Central memory CD8-positive, alpha-beta T cell (primary cell): Measurements from ENCODE around the gene ZNHIT1.
"Not testable (repeated sequence)": the region's sequence is repeated elsewhere in the genome, so short reads cannot be mapped to it uniquely, and the experiment has no call there.

Source experiments
- ATAC-seq: fragments of 150-1000 bp; cut with Tn5 transposase; replicated peaks from 2 replicates; pipeline ENCODE4 v1.10.0; 2022; ENCODE audit warnings: mild to moderate bottlenecking, moderate FRiP score, moderate number of reproducible peaks; ENCODE audit not compliant: poor library complexity, severe bottlenecking; ENCODE audit errors: extremely low read depth
- DNase-seq, 2 donors: peaks; one replicate each; pipeline ENCODE4 v3.0.0; 2021; ENCODE audit warnings: low spot score in 2 of 2
- H3K27ac Mint-ChIP-seq: one replicate; pipeline ENCODE4 v1.8.0; 2022; ENCODE audit warnings: low read depth, mild to moderate bottlenecking, moderate library complexity, mixed read lengths
- H3K27me3 Mint-ChIP-seq: one replicate; pipeline ENCODE4 v1.8.0; 2022; ENCODE audit warnings: mixed read lengths
- H3K36me3 Mint-ChIP-seq: one replicate; pipeline ENCODE4 v1.8.0; 2022; ENCODE audit warnings: mild to moderate bottlenecking, moderate library complexity, mixed read lengths; ENCODE audit not compliant: insufficient read depth
- H3K4me1 Mint-ChIP-seq: one replicate; pipeline ENCODE4 v1.8.0; 2022; ENCODE audit warnings: mixed read lengths
- H3K4me3 Mint-ChIP-seq: one replicate; pipeline ENCODE4 v1.8.0; 2022; ENCODE audit warnings: mild to moderate bottlenecking, moderate library complexity, mixed read lengths
- H3K9me3 Mint-ChIP-seq: one replicate; pipeline ENCODE4 v1.8.0; 2022; ENCODE audit warnings: mixed read lengths

Gene ZNHIT1

DNA sequence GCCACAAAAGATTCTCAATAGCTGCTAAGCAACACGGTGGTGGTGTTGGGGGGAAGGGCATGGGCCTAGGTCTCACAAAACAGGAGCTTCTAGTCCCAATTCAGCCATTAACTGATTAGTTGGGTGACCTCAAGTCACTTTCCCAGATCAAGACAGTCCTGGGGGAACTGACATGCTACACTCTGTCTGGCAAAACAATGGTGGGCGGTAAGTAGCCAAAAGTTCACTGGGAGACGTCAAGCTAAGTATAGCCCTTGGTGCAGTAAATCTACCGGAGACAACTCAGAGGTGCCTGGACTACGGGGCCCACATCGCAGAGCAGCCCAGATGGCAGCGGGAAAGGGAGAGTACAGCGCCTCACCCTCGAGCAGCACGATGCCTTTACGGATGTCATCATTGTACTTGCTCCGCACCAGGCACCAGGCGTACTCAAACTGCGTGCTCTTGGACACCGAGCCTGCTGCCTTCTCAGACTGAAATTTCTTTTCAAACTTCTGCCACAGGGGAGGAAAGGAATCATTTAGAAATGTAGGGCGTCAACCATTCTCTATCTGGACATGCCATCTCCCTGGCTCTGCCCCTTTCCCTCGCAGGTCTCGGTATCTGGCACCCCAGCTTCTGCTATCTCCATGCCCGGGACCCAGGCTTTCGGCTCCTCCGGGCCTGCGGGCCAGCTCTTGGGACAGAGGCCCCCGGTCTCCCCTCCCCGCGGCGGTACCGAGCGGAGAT, 25.8 kb downstream of the ZNHIT1 start:
- peaks cover 20% of the 10 kb centered on the region for H3K36me3 Mint-ChIP-seq
- ATAC-seq: no peak
- H3K4me3 Mint-ChIP-seq: peak overlapping the region; percentile 89
- peaks cover 26% of the 10 kb centered on the region for H3K4me1 Mint-ChIP-seq
- H3K9me3 Mint-ChIP-seq: no peaks in the 10 kb centered on the region
- no peaks in the 10 kb centered on the region for H3K27me3 Mint-ChIP-seq
- peak overlapping the region; percentile 90 for H3K27ac Mint-ChIP-seq
- no peak for DNase-seq

DNA sequence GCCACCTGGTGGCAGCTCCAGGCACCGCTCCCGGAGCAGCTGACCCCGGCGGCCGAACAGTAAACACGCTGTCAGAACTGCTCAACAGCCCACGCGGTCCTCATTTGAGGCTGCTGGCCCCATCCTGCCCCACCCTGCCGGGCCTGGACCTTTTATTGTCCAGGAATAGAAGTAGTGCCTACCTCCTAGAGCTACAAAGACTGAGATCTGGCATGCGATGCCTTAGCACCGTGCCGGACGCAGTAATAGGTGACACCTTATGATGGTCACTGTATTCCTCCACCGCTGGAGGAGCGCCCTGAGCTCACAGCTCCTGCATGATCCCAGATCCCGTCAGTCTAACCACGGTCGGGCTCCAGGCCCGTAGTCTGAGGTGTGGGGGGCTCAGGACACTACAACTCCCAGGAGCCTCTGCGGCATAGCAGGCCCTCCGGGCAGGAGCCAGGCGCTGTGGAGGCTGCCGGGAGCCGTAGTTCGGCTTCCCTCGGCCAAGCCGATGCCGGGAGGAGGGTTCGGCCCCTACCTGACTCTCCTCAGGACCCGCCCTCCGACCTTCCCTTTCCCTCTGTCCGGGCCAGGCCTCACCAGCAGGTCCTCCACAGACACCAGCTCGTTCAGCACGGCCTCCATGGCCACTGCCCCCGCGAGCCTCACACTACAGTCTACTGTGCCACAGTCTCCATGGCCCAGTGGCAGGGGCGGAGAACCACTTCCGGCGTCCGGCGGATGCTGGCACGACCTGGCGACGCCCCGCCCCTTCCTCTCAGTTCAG, 26.6 kb downstream of the ZNHIT1 start, which contains the start of gene FIS1:
FIS1 (minus strand) TSS at position 707 of the 772 bp plus-strand sequence; CDS start at position 630, 77 bp downstream.
- H3K27me3 Mint-ChIP-seq: no peaks in the 10 kb centered on the region
- DNase-seq (peak; percentile 88 to 90), ATAC-seq (peak; percentile 97)
- no peaks in the 10 kb centered on the region for H3K9me3 Mint-ChIP-seq
- peaks cover 26% of the 10 kb centered on the region for H3K4me1 Mint-ChIP-seq
- peaks cover 22% of the 10 kb centered on the region for H3K36me3 Mint-ChIP-seq
- H3K4me3 Mint-ChIP-seq: peak within 1 kb of the TSS; percentile 89
- peak within 1 kb of the TSS; percentile 90 for H3K27ac Mint-ChIP-seq

DNA sequence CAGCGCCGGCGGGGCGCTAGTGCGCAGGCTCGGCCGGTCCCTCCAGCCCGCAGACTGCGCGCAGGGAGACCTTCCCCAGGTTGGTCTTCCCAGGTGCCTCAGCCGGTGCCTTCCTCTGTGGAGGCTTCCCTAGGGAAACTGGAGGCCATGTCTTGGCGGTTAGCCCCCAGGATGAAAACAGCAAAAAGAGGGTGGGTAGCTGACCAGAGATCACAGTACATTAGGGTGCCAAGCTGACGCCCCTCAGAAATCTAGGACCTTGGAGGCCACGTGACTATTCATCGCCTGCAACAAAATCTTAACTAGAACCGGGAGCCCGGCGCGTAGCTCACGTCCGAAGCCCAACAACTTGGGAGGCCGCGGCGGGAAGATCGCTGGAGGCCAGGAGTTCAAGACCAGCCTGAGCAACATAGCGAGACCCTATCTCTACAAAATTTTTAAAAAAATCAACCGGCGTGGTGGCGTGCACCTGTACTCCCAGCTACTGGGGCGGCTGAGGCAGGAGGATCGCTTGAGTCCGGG, 27.2 kb downstream of the ZNHIT1 start:
- peak overlapping the region; percentile 89 for H3K4me3 Mint-ChIP-seq
- DNase-seq (no peak), ATAC-seq (no peak)
- no peaks in the 10 kb centered on the region for H3K9me3 Mint-ChIP-seq
- H3K4me1 Mint-ChIP-seq: peaks cover 31% of the 10 kb centered on the region
- H3K36me3 Mint-ChIP-seq: peaks cover 24% of the 10 kb centered on the region
- H3K27ac Mint-ChIP-seq: peak overlapping the region; percentile 90
- H3K27me3 Mint-ChIP-seq: no peaks in the 10 kb centered on the region

DNA sequence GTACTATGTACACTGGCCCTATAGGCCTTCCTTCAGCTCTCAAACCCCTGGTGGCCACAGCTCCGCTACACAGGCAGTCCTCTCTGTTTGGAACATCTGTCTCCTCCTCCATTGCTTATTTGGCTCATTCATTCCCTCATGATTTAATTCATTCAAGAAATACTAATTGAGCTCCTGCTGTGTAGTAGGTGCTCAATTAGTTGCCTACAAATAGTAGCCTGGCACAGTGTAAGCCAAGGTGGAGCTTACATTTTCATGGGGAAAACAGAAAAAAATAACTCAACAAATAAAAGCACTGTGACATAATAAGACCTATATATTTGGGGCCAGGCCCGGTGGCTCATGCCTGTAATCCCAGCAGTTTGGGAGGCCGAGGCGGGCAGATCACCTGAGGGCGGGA, 30.3 kb downstream of the ZNHIT1 start:
- Mint-ChIP-seq H3K4me3 (no peak overlapping the region), H3K4me1 (peaks cover 48% of the 10 kb centered on the region), H3K9me3 (no peaks in the 10 kb centered on the region), H3K36me3 (peaks cover 33% of the 10 kb centered on the region), H3K27ac (no peak overlapping the region), H3K27me3 (no peaks in the 10 kb centered on the region)
- ATAC-seq: no peak
- no peak for DNase-seq

DNA sequence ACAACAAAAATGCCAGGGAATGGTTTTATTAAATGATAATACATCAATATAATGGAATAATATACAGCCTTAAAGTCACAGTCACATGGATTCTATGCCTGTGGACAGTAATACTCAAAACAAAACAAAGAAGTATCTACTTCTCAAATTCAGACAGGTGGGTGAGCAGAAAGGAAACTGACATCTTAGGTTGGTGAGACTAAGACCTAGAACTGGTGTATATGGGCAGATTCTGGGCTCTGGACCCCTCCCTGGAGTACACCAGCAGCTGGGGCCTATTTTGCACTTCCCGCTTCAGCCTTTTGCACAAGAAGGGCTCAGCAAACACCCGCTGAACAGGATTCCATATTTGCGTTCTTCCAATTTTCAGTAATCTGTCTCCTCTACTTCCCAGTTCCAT, 32.4 kb downstream of the ZNHIT1 start:
- DNase-seq (no peak), ATAC-seq (no peak)
- H3K4me3 Mint-ChIP-seq: peak overlapping the region; percentile 99

DNA sequence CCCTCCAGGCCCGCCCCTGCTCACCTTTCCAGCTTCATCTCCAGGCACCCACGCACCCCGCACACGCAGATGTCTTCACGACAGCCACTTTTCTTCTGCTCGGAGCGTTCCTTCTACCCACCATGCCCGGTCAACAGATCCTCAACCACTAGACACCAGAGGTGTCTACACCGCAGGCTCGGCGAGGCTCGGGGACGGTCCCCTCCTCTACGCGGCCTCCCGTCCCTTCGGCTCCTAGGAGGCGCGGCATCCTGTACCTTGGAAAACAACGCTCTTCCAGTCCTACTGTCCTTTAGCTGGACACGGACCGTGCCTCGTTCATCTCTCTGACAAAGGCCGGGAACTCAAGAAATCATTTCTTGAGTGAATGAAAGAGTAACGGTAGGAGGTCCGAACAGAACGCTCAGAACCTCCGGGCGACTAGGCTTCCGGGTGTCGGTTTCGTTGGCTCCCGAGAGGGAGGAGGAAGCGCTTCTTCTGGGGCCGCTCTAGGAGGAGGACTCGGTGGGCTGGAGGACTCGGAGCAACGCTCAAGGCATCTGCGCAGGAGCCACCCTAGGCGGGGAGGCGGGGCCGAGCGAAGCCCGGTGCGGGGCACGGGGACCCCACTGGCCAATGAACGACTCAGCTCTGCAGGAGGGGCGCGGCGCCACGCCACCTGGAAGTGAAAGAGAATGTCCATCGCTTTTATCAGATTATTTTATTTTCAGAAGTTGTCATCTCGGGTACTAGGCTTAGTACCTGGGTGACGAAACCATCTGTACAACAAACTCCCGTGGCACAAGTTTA, 34.1 kb downstream of the ZNHIT1 start:
- peak overlapping the region; percentile 99 for H3K4me3 Mint-ChIP-seq
- DNase-seq: peak; percentile 97 to 98
- peaks cover 33% of the 10 kb centered on the region for H3K4me1 Mint-ChIP-seq
- H3K27me3 Mint-ChIP-seq: no peaks in the 10 kb centered on the region
- peaks cover 20% of the 10 kb centered on the region for H3K36me3 Mint-ChIP-seq
- peak; percentile 99 for ATAC-seq
- H3K27ac Mint-ChIP-seq: peak overlapping the region; percentile 97
- no peaks in the 10 kb centered on the region for H3K9me3 Mint-ChIP-seq

More for the DNA sequence above, 32.4 kb downstream of the ZNHIT1 start:
- H3K27me3 Mint-ChIP-seq: no peaks in the 10 kb centered on the region
- H3K9me3 Mint-ChIP-seq: no peaks in the 10 kb centered on the region
- H3K27ac Mint-ChIP-seq: peak overlapping the region; percentile 64
- H3K4me1 Mint-ChIP-seq: peaks cover 33% of the 10 kb centered on the region
- H3K36me3 Mint-ChIP-seq: peaks cover 20% of the 10 kb centered on the region

DNA sequence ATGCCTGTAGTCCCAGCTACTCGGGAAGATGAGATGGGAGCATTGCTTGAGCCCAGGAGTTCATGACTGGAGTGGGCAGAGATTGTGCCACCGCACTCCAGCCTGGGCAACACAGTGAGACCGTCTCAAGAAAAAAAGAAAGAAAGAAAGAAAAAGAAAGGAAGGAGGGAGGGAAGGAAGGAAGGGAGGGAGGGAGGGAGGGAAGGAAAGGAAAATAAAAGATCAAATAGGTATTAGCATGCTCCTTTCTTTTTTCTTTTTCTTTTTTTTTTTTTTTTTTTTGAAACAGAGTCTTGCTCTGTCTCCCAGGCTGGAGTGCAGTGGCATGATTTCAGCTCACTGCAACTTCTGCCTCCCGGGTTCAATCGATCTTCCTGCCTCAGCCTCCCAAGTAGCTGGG, 35.2 kb downstream of the ZNHIT1 start:
- Mint-ChIP-seq H3K4me1 (peaks cover 25% of the 10 kb centered on the region), H3K36me3 (peaks cover 17% of the 10 kb centered on the region), H3K4me3 (peak overlapping the region; percentile 99)
- not testable (repeated sequence) for H3K27ac Mint-ChIP-seq, H3K27me3 Mint-ChIP-seq, ATAC-seq, DNase-seq, H3K9me3 Mint-ChIP-seq

DNA sequence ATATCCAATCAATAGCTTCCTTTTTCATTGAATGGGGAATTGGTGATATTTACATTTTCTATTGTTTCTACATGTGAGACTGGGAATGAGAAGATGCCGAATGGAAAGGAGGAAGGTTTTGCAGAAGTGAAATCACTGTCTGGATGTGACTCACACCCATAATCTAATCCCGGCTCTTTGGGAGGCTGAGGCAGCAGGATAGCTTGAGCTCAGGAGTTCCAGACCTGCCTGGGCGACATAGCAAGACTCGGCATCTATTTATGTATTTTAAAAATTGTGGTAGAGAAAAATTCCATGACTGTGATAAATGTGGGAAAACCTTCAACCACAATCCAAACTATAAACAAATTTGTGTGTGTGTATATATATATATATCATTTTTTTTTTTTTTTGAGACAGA, 37.8 kb downstream of the ZNHIT1 start:
- Mint-ChIP-seq H3K27ac (no peak overlapping the region), H3K27me3 (no peaks in the 10 kb centered on the region), H3K4me3 (no peak overlapping the region), H3K4me1 (peaks cover 11% of the 10 kb centered on the region), H3K9me3 (no peaks in the 10 kb centered on the region), H3K36me3 (peaks cover 11% of the 10 kb centered on the region)
- no peak for DNase-seq
- ATAC-seq: no peak

DNA sequence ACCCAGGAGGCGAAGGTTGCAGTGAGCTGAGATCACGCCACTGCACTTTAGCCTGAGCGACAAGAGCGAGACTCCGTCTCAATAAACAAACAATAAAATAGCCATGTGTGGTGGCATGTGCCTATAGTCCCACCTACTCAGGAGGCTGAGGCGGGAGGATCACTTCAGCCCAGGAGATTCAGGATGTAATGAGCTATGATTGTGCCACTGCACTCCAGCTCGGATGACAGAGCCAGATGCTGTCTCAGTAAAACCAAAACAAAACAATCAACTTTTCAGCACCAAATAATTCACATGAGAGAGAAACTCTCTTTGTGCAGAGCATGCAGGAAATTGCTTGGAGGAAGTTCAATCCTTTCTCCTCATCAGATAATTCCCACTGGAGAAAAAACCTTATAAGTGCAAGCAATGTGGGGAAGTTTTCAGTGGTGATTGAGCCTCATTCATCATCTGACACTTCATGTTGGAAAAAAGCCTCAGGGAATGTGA, 40.3 kb downstream of the ZNHIT1 start:
- no peaks in the 10 kb centered on the region for H3K4me1 Mint-ChIP-seq
- H3K36me3 Mint-ChIP-seq: no peaks in the 10 kb centered on the region
- no peak overlapping the region for H3K4me3 Mint-ChIP-seq
- DNase-seq (no peak), ATAC-seq (no peak)
- peaks cover 14% of the 10 kb centered on the region for H3K27me3 Mint-ChIP-seq
- H3K9me3 Mint-ChIP-seq: no peaks in the 10 kb centered on the region
- no peak overlapping the region for H3K27ac Mint-ChIP-seq

DNA sequence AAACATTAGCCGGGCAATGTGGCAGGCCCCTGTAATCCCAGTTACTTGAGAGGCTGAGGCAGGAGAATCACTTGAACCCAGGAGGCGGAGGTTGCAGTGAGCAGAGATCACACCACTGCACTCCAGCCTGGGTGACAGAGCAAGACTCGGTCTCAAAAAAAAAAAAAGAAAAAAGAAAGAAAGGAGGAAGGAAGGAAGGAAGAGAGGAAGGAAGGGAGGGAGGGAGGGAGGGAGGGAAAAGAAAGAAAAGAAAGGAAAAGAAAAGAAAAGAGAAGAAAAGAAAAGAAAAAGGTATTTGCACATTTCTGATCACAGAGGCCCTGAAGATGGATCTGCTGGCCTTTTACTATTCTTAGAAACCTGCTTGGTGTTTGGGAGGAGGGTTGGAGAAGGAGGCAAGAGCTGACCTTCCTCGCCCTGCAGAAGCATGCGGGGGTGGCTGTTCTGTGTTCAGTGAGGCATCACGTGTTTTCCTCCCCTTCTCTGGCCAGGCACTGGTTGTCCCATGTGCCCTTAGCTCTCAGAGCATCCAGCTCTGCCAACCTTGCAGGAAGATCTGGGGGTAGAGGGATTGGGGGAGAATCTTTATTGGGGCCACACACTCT, 46.2 kb downstream of the ZNHIT1 start:
- peaks cover 36% of the 10 kb centered on the region for H3K27me3 Mint-ChIP-seq
- ATAC-seq, H3K27ac Mint-ChIP-seq, H3K4me3 Mint-ChIP-seq, DNase-seq, H3K36me3 Mint-ChIP-seq, H3K4me1 Mint-ChIP-seq, H3K9me3 Mint-ChIP-seq: not testable (repeated sequence)

DNA sequence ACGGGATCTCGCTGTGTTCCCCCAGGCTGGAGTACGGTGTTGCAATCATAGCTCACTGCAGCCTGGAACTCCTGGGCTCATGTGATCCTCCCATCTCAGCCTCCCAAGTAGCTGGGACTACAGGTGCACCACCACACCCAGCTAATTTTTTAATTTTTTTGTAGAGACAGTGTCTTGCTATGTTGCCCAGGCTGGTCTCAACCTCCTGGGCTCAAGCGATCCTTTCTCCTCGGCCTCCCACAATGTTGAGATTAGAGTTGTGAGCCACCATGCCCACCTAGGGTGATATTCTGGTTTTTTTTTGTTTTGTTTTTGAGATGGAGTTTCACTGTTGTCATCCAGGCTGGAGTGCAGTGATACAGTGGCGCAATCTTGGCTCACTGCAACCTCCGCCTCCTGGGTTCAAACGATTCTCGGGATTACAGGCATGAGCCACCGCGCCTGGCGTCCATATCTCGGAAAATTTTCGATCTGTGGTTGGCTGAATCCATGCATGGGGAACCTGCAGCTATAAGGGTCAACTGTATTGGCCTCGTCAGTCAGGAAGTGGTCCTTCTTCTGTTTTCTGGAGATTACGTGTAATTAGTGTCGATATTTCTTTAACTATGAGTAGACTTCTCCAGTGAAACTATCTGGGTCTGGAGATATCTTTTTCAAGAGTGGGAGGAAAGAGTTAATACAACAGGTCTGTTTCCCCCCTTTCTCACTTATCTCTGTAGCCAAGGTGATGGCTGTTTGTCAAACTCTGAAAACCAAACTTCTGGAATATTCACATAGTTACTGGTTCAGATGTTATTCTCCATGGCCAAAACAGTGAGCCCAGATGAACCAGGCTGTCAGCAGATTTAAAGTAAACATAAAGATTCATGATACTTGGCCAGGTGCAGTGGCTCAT, 47.9 kb downstream of the ZNHIT1 start:
- Mint-ChIP-seq H3K36me3 (peaks cover 2% of the 10 kb centered on the region), H3K4me3 (no peak overlapping the region), H3K9me3 (no peaks in the 10 kb centered on the region), H3K27me3 (peaks cover 36% of the 10 kb centered on the region), H3K27ac (no peak overlapping the region), H3K4me1 (no peaks in the 10 kb centered on the region)
- DNase-seq (no peak), ATAC-seq (no peak)
